Smooth muscle cell (in vitro differentiated cells): ENCODE data around the gene NRAS. TPM values are rescaled to one million over a fixed set of nuclear protein-coding genes. Genes with fewer than 3 reads are reported as not detected.

Experiments
- DNase-seq: peaks from one replicate; lab custom pipeline; 2025; ENCODE audit not compliant: unreplicated experiment; lab: John Stamatoyannopoulos, UW
- H2AFZ ChIP-seq: fragments of 200-600 bp; sonication (generic); 2 replicates; pipeline ENCODE4 v1.6.0; 2016; ENCODE audit warnings: antibody characterized with exemption, low read depth, mild to moderate bottlenecking
- H3F3A ChIP-seq: fragments of 200-600 bp; sonication (generic); 2 replicates; pipeline ENCODE4 v1.6.0; 2017; ENCODE audit warnings: antibody characterized with exemption, low read depth
- H3K27ac ChIP-seq: fragments of 200-600 bp; sonication (generic); 2 replicates; pipeline ENCODE4 v1.5.1; 2016; ENCODE audit warnings: low read depth, mild to moderate bottlenecking
- H3K27me3 ChIP-seq: fragments of 200-600 bp; sonication (generic); 2 replicates; pipeline ENCODE4 v1.6.1; 2016; ENCODE audit warnings: low read depth, mild to moderate bottlenecking
- H3K36me3 ChIP-seq: fragments of 200-600 bp; sonication (generic); 2 replicates; pipeline ENCODE4 v1.5.1; 2016; ENCODE audit warnings: low read depth
- H3K4me1 ChIP-seq: fragments of 200-600 bp; sonication (generic); 2 replicates; pipeline ENCODE4 v1.5.1; 2016; ENCODE audit warnings: low read depth
- H3K4me2 ChIP-seq: fragments of 200-600 bp; sonication (generic); 2 replicates; pipeline ENCODE4 v1.6.0; 2016; ENCODE audit warnings: mild to moderate bottlenecking
- H3K4me3 ChIP-seq: fragments of 200-600 bp; sonication (generic); 2 replicates; pipeline ENCODE4 v1.5.1; 2016; ENCODE audit warnings: mild to moderate bottlenecking
- H3K79me2 ChIP-seq: fragments of 200-600 bp; sonication (generic); 2 replicates; pipeline ENCODE4 v1.6.0; 2016; ENCODE audit warnings: low read depth, mild to moderate bottlenecking
- H3K9ac ChIP-seq: fragments of 200-600 bp; sonication (generic); 2 replicates; pipeline ENCODE4 v1.6.0; 2016; ENCODE audit warnings: low read depth
- H3K9me3 ChIP-seq: fragments of 200-600 bp; sonication (generic); replicated peaks from 2 replicates; pipeline ENCODE4 v1.5.1; 2016; ENCODE audit warnings: low read depth
- H4K20me1 ChIP-seq: fragments of 200-600 bp; sonication (generic); 2 replicates; pipeline ENCODE4 v1.6.0; 2016; ENCODE audit warnings: low read depth
- WGBS: methylation state at CpG from one replicate; pipeline ENCODE4 v1.1.7; 2016; ENCODE audit warnings: low lambda C conversion rate; 5-methylcytosine and 5-hydroxymethylcytosine counted together
- polyA plus RNA-seq: library from polyadenylated mRNA; unstranded; fragments of >200 nt; fragmentation: Nextera tagmentation; extraction: Ambion mirVana; gene quantifications from 2 replicates; pipeline ENCODE4 v1.2.1, GENCODE V29; 2016
- total RNA-seq: library from RNA; depleted of rRNA; stranded (reverse); fragments of >200 nt; gene quantifications from 2 replicates; pipeline ENCODE4 v1.2.3, GENCODE V29; 2014
- TF ChIP-seq, protein P1 (sequence below): fragments of 200-600 bp; sonication (generic); IDR thresholded peaks from 2 replicates; pipeline ENCODE4 v1.5.1; 2017; ENCODE audit warnings: borderline replicate concordance, mild to moderate bottlenecking, antibody characterized with exemption; ENCODE audit not compliant: insufficient read depth, poor library complexity, severe bottlenecking

NRAS gene
- total and polyA plus RNA-seq, 2 experiments from 2014 or later = 37.0 to 84.7 TPM

DNA sequence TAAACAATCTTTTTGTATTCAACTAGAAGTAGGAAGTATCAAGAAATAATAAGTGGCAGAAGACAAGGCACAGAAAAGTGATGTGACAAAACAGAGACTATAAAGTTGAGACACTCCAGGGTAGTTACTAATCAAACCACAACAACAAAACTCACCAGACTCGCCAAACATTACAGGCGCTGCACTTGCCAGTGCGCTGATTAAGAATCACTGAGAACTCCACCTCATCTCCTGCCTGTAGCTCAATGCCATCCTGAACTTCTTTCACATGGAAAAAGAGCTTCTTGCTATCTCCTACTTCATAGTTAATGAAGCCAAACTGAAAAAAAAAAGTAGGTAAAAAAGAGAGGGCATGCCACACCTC is 2.8 kb upstream of the NRAS start:
- no peak overlapping the region for H3K4me3 ChIP-seq
- WGBS = 84% methylated on average over 3 of the region's 3 CpGs
- peaks cover 26% of the 10 kb centered on the region for H3K79me2 ChIP-seq
- peak overlapping the region; percentile 44 for H3K4me2 ChIP-seq
- H3K27ac ChIP-seq = peak overlapping the region; percentile 99
- H2AFZ ChIP-seq = no peak overlapping the region
- no peaks in the 10 kb centered on the region for H4K20me1 ChIP-seq
- H3K27me3 ChIP-seq = no peaks in the 10 kb centered on the region
- H3K9me3 ChIP-seq = no peaks in the 10 kb centered on the region
- H3K4me1 ChIP-seq = peaks cover 17% of the 10 kb centered on the region
- peaks cover 22% of the 10 kb centered on the region for H3K36me3 ChIP-seq
- H3F3A ChIP-seq = peaks cover 51% of the 10 kb centered on the region
- H3K9ac ChIP-seq = peak overlapping the region; percentile 77
- TF ChIP-seq, protein P1, sequence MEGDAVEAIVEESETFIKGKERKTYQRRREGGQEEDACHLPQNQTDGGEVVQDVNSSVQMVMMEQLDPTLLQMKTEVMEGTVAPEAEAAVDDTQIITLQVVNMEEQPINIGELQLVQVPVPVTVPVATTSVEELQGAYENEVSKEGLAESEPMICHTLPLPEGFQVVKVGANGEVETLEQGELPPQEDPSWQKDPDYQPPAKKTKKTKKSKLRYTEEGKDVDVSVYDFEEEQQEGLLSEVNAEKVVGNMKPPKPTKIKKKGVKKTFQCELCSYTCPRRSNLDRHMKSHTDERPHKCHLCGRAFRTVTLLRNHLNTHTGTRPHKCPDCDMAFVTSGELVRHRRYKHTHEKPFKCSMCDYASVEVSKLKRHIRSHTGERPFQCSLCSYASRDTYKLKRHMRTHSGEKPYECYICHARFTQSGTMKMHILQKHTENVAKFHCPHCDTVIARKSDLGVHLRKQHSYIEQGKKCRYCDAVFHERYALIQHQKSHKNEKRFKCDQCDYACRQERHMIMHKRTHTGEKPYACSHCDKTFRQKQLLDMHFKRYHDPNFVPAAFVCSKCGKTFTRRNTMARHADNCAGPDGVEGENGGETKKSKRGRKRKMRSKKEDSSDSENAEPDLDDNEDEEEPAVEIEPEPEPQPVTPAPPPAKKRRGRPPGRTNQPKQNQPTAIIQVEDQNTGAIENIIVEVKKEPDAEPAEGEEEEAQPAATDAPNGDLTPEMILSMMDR = no peak
- no peak for DNase-seq

DNA sequence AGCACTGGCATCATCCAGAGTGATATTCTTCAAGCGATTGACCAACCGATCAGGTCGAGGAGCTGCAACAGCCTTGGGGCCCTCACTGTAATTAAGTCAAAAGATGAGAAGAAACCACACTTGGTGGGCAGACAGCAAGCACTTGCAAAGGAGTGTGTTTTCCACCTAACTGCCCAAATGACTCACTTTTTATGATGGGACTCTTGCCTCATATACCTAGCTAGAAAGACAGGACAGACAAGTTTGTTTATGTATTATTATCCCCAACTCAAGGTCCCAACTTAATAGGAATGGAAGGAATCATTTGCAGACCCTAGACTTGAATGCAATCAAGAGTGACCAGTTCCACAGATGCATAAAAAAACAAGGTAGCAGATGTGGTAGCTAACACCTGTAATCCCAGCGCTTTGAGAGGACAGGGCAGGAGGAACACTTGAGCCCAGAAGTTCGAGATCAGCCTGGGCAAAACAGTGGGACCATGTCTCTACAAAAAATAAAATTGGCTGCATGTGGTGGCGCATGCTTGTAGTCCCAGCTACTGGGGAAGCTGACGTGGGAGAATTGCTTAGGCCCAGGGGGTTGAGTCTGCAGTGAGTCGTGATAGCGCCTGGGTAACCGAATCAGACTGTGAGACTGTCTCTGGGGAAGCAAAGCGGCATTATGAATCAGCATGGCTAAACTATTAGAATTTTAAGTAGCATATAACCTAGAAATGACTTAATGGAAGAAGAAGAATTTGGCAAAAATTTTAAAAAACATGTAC is 2.3 kb upstream of the NRAS start:
- Histone ChIP-seq H2AFZ (no peak overlapping the region), H3K4me1 (peaks cover 17% of the 10 kb centered on the region), H3K79me2 (peaks cover 30% of the 10 kb centered on the region), H3K9me3 (no peaks in the 10 kb centered on the region), H3K9ac (peak overlapping the region; percentile 77), H3K36me3 (peaks cover 17% of the 10 kb centered on the region), H4K20me1 (no peaks in the 10 kb centered on the region), H3K27me3 (no peaks in the 10 kb centered on the region), H3F3A (peaks cover 51% of the 10 kb centered on the region), H3K4me3 (no peak overlapping the region), H3K4me2 (peak overlapping the region; percentile 44), H3K27ac (peak overlapping the region; percentile 99)
- no peak for DNase-seq
- TF ChIP-seq, protein P1 = no peak
- 78% methylated on average over 11 of the region's 11 CpGs for WGBS

DNA sequence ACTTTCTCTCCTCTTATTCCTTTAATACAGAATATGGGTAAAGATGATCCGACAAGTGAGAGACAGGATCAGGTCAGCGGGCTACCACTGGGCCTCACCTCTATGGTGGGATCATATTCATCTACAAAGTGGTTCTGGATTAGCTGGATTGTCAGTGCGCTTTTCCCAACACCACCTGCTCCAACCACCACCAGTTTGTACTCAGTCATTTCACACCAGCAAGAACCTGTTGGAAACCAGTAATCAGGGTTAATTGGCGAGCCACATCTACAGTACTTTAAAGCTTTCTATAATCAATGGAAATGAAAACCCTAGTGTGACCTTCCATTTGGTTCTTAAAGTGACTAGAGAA is 643 bp downstream of the NRAS start:
- TF ChIP-seq, protein P1 = no peak
- 50% methylated on average over 4 of the region's 4 CpGs for WGBS
- peak overlapping the region; percentile 100 for H3K9ac ChIP-seq
- peak overlapping the region; percentile 96 for H3K4me2 ChIP-seq
- H3K79me2 ChIP-seq = peaks cover 45% of the 10 kb centered on the region
- peaks cover 17% of the 10 kb centered on the region for H3K4me1 ChIP-seq
- H3K36me3 ChIP-seq = peaks cover 22% of the 10 kb centered on the region
- DNase-seq = no peak
- H3K9me3 ChIP-seq = no peaks in the 10 kb centered on the region
- H4K20me1 ChIP-seq = peaks cover 13% of the 10 kb centered on the region
- H2AFZ ChIP-seq = no peak overlapping the region
- H3K27ac ChIP-seq = peak overlapping the region; percentile 99
- peaks cover 35% of the 10 kb centered on the region for H3F3A ChIP-seq
- peak overlapping the region; percentile 83 for H3K4me3 ChIP-seq
- H3K27me3 ChIP-seq = no peaks in the 10 kb centered on the region

DNA sequence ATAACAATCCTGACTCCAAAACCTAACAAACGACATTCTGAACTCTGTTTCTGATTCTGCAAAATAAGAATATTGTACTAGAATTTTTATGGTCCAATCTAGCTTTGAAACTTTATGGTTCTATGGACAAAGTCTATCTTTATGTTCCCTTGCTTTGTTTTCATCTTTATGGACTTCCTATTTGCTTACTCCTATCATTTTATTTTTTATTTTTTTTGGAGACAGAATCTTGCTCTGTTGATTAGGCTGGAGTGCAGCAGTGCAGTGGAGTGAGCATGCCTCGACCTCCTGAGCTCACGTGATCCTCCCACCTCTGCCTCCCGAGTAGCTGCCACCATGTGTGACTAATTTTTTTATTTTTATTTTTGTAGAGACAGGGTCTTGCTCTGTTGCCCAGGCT is 3.6 kb downstream of the NRAS start:
- no peak for DNase-seq
- H3F3A ChIP-seq = peaks cover 9% of the 10 kb centered on the region
- no peak overlapping the region for H2AFZ ChIP-seq
- peaks cover 21% of the 10 kb centered on the region for H4K20me1 ChIP-seq
- H3K9ac ChIP-seq = peak overlapping the region; percentile 9
- H3K27ac ChIP-seq = no peak overlapping the region
- peaks cover 45% of the 10 kb centered on the region for H3K79me2 ChIP-seq
- no peak overlapping the region for H3K4me3 ChIP-seq
- peaks cover 17% of the 10 kb centered on the region for H3K4me1 ChIP-seq
- no peak overlapping the region for H3K4me2 ChIP-seq
- WGBS = 94% methylated on average over 4 of the region's 4 CpGs
- H3K27me3 ChIP-seq = no peaks in the 10 kb centered on the region
- H3K36me3 ChIP-seq = peaks cover 25% of the 10 kb centered on the region
- H3K9me3 ChIP-seq = no peaks in the 10 kb centered on the region
- TF ChIP-seq, protein P1 = no peak
